GM23338 (cell line): ENCODE results near the gene SELENOM. TPM values are rescaled to one million over a fixed set of nuclear protein-coding genes. Genes with fewer than 3 reads are reported as not detected.

Experiments
- ATAC-seq: fragments of 200-7000 bp; cut with Tn5 transposase; 3 replicates; pipeline ENCODE4 v1.9.1; 2020
- DNase-seq: peaks from one replicate; pipeline ENCODE4 v3.0.0-alpha.2; 2015; ENCODE audit warnings: low spot score
- H2AFZ ChIP-seq: fragments of 200-600 bp; sonication (generic); 2 replicates; pipeline ENCODE4 v1.8.0; 2016; ENCODE audit warnings: antibody characterized with exemption, mild to moderate bottlenecking, moderate library complexity
- H3F3A ChIP-seq: fragments of 200-600 bp; sonication (generic); replicated peaks from 2 replicates; pipeline ENCODE4 v1.8.0; 2017; ENCODE audit warnings: antibody characterized with exemption, mixed run types, low read depth
- H3K27ac ChIP-seq: fragments of 200-600 bp; sonication (generic); 2 replicates; pipeline ENCODE4 v1.6.1; 2016; ENCODE audit warnings: low read depth
- H3K27me3 ChIP-seq: fragments of 200-600 bp; sonication (generic); 2 replicates; pipeline ENCODE4 v1.8.0; 2016; ENCODE audit warnings: mild to moderate bottlenecking, mixed run types, moderate library complexity; ENCODE audit not compliant: insufficient read depth
- H3K36me3 ChIP-seq: fragments of 200-600 bp; sonication (generic); 2 replicates; pipeline ENCODE4 v1.8.0; 2016; ENCODE audit warnings: mild to moderate bottlenecking; ENCODE audit not compliant: insufficient read depth
- H3K4me1 ChIP-seq: fragments of 200-600 bp; sonication (generic); 2 replicates; pipeline ENCODE4 v1.8.0; 2016; ENCODE audit warnings: mild to moderate bottlenecking, moderate library complexity; ENCODE audit not compliant: insufficient read depth
- H3K4me2 ChIP-seq: fragments of 200-600 bp; sonication (generic); 2 replicates; pipeline ENCODE4 v1.7.1; 2017; ENCODE audit warnings: mixed run types
- H3K4me3 ChIP-seq: fragments of 200-600 bp; sonication (generic); 2 replicates; pipeline ENCODE4 v1.6.1; 2016; ENCODE audit warnings: mixed run types
- H3K79me2 ChIP-seq: fragments of 200-600 bp; sonication (generic); replicated peaks from 2 replicates; pipeline ENCODE4 v1.8.0; 2017; ENCODE audit warnings: mild to moderate bottlenecking; ENCODE audit not compliant: insufficient read depth
- H3K9me2 ChIP-seq: fragments of 200-600 bp; sonication (generic); 2 replicates; pipeline ENCODE4 v1.8.0; 2017; ENCODE audit not compliant: insufficient read depth
- H4K20me1 ChIP-seq: fragments of 200-600 bp; sonication (generic); replicated peaks from 2 replicates; pipeline ENCODE4 v1.8.0; 2017; ENCODE audit warnings: mild to moderate bottlenecking; ENCODE audit not compliant: insufficient read depth
- H3K27ac Mint-ChIP-seq: 2 replicates; pipeline ENCODE4 v1.8.0; 2020; ENCODE audit warnings: inconsistent platforms, mild to moderate bottlenecking, moderate library complexity, mixed read lengths
- H3K27me3 Mint-ChIP-seq: 3 replicates; pipeline ENCODE4 v1.8.0; 2022; ENCODE audit warnings: low read depth, mild to moderate bottlenecking, moderate library complexity, mixed read lengths, inconsistent platforms; ENCODE audit not compliant: insufficient read depth, poor library complexity
- H3K36me3 Mint-ChIP-seq: 3 replicates; pipeline ENCODE4 v1.8.0; 2021; ENCODE audit warnings: low read depth, mild to moderate bottlenecking, inconsistent platforms, moderate library complexity, mixed read lengths
- H3K4me1 Mint-ChIP-seq: 3 replicates; pipeline ENCODE4 v1.8.0; 2020; ENCODE audit warnings: mild to moderate bottlenecking, inconsistent platforms, mixed read lengths
- H3K4me3 Mint-ChIP-seq: 3 replicates; pipeline ENCODE4 v1.8.0; 2021; ENCODE audit warnings: moderate library complexity, mild to moderate bottlenecking, inconsistent platforms, mixed read lengths
- H3K9me3 Mint-ChIP-seq: 3 replicates; pipeline ENCODE4 v1.8.0; 2020; ENCODE audit warnings: moderate library complexity, mild to moderate bottlenecking, inconsistent platforms, mixed read lengths
- CTCF ChIP-seq, 2 experiments: fragments of 200-600 bp in 1 of 2; sonication (generic) in 1 of 2; conservative IDR thresholded peaks; 2 replicates each; pipeline versions ENCODE4 v1.5.1 to v1.6.1; 2016 to 2017; ENCODE audit warnings: antibody characterized with exemption in 2 of 2, low read depth in 2 of 2, mild to moderate bottlenecking in 2 of 2, moderate library complexity in 1 of 2
- EZH2 ChIP-seq: fragments of 200-600 bp; sonication (generic); IDR thresholded peaks from one replicate; pipeline ENCODE4 v1.8.0; 2017; ENCODE audit warnings: antibody characterized with exemption, mild to moderate bottlenecking, low read depth; ENCODE audit not compliant: unreplicated experiment
- NANOG ChIP-seq: IDR thresholded peaks from 2 replicates; pipeline ENCODE4 v1.6.1; 2016; ENCODE audit warnings: antibody characterized with exemption, borderline replicate concordance
- REST ChIP-seq: IDR thresholded peaks from one replicate; pipeline ENCODE4 v1.6.1; 2018; ENCODE audit warnings: antibody characterized with exemption; ENCODE audit not compliant: unreplicated experiment
- ZNF331 ChIP-seq: fragments of 250-450 bp; sonication (Bioruptor Pico); IDR thresholded peaks from 2 replicates; pipeline ENCODE4 v1.5.0; 2020; ENCODE audit warnings: low read depth, mild to moderate bottlenecking, moderate library complexity
- ZNF462 ChIP-seq: fragments of 250-450 bp; sonication (Bioruptor Pico); IDR thresholded peaks from 2 replicates; pipeline ENCODE4 v1.5.0; 2020; ENCODE audit warnings: mild to moderate bottlenecking, moderate library complexity
- polyA plus RNA-seq: library from polyadenylated mRNA; unstranded; fragments of >200 nt; fragmentation: Nextera tagmentation; extraction: Ambion mirVana; gene quantifications from 2 replicates; pipeline ENCODE4 v1.2.1, GENCODE V29; 2016
- total RNA-seq: library from RNA; depleted of rRNA; stranded (reverse); fragments of >200 nt; shearing (Covaris generic); gene quantifications from 2 replicates; pipeline ENCODE4 v1.2.3, GENCODE V29; 2014

SELENOM gene
- total and polyA plus RNA-seq, 2 experiments from 2014 or later: 44.9 to 50.8 TPM

GRCh38 chr22:31148953-31149627 is 41.7 kb upstream of the SELENOM start:
- Histone ChIP-seq H3K4me2 (no peak overlapping the region), H3K27me3 (no peaks in the 10 kb centered on the region), H3K4me1 (no peaks in the 10 kb centered on the region), H3K79me2 (no peaks in the 10 kb centered on the region), H3K4me3 (no peak overlapping the region), H3K9me2 (no peaks in the 10 kb centered on the region), H2AFZ (peak overlapping the region; percentile 73), H3F3A (no peaks in the 10 kb centered on the region), H3K27ac (no peak overlapping the region), H3K36me3 (no peaks in the 10 kb centered on the region), H4K20me1 (no peaks in the 10 kb centered on the region)
- Mint-ChIP-seq H3K27me3 (peaks cover 13% of the 10 kb centered on the region), H3K36me3 (peaks cover 4% of the 10 kb centered on the region; the same call in 1 of the 3 replicates), H3K9me3 (peaks cover 33% of the 10 kb centered on the region), H3K4me1 (no peaks in the 10 kb centered on the region), H3K27ac (no peak overlapping the region), H3K4me3 (no peak overlapping the region)
- ATAC-seq: peak; percentile 99
- peak; percentile 94 for DNase-seq
- TF ChIP-seq CTCF (conservative IDR thresholded peaks at IDR 0.05; ENCODE audit: low read depth in 2 of 2): peak; percentile 86 to 99
- TF ChIP-seq EZH2: no peak
- TF ChIP-seq NANOG: no peak

- DNase-seq (no peak), ATAC-seq (no peak; the same call in 2 of the 3 replicates)
- no peak overlapping the region for H3K27ac Mint-ChIP-seq
- no peak overlapping the region for H3K4me2 ChIP-seq
- no peaks in the 10 kb centered on the region for H3K79me2 ChIP-seq
- H3K36me3 ChIP-seq: no peaks in the 10 kb centered on the region
- H3K4me1 Mint-ChIP-seq: no peaks in the 10 kb centered on the region
- peak overlapping the region; percentile 53 for H2AFZ ChIP-seq
- no peaks in the 10 kb centered on the region for H4K20me1 ChIP-seq
- no peak overlapping the region for H3K27ac ChIP-seq
- H3K27me3 ChIP-seq: no peaks in the 10 kb centered on the region
- peaks cover 4% of the 10 kb centered on the region; the same call in 1 of the 3 replicates for H3K36me3 Mint-ChIP-seq
- H3K4me1 ChIP-seq: no peaks in the 10 kb centered on the region
- H3K4me3 ChIP-seq: no peak overlapping the region
- peaks cover 13% of the 10 kb centered on the region for H3K27me3 Mint-ChIP-seq
- peaks cover 33% of the 10 kb centered on the region for H3K9me3 Mint-ChIP-seq
- H3K4me3 Mint-ChIP-seq: no peak overlapping the region
- no peaks in the 10 kb centered on the region for H3K9me2 ChIP-seq
- H3F3A ChIP-seq: no peaks in the 10 kb centered on the region
- TF ChIP-seq REST (no peak), EZH2 (no peak), ZNF462 (CRISPR knock-in tag) (no peak), CTCF (conservative IDR thresholded peaks at IDR 0.05; ENCODE audit: low read depth in 2 of 2) (no peak), ZNF331 (CRISPR knock-in tag) (no peak)
Measured at GRCh38 chr22:31148488-31148887, 41.1 kb upstream of the SELENOM start.
